ES-I3 (cell line): Measurements from ENCODE around the gene MYLK4.

Source experiments
- H3K36me3 ChIP-seq: 2 replicates; pipeline ENCODE4 v1.6.1; 2013; ENCODE audit warnings: mild to moderate bottlenecking, low read length, control low read depth, moderate library complexity; ENCODE audit not compliant: insufficient read depth
- H3K4me1 ChIP-seq: 2 replicates; pipeline ENCODE4 v1.6.1; 2013; ENCODE audit warnings: mild to moderate bottlenecking, control low read depth, low read length; ENCODE audit not compliant: insufficient read depth
- H3K9ac ChIP-seq: 2 replicates; pipeline ENCODE4 v1.6.1; 2013; ENCODE audit warnings: low read depth, mild to moderate bottlenecking, low read length, moderate library complexity
- H3K9me3 ChIP-seq: 2 replicates; pipeline ENCODE4 v1.6.1; 2013; ENCODE audit warnings: mild to moderate bottlenecking, low read length, moderate library complexity; ENCODE audit not compliant: control insufficient read depth, insufficient read depth

MYLK4 gene

DNA sequence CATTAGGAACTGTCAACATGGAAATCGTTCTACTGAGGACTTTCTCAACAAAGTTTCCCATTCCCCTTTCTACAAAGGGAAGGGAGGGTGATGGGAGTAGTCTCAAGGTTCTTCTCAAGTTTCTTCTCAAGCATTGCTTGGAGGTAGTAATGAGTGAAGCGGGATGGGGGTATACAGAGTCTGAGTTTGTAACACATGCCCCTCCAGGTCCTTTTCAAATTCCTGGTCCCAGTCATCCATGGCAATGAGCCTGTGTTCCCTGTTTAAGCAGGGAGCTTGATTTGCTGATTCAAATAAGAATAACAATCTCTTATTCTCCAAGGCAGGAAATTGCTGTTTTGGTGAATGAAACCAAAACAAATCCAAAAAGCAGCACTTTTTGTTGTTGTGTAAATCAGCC, 45.5 kb downstream of the MYLK4 start:
- peaks cover 4% of the 10 kb centered on the region for H3K9me3 ChIP-seq
- no peaks in the 10 kb centered on the region for H3K36me3 ChIP-seq
- H3K4me1 ChIP-seq, result peaks cover 16% of the 10 kb centered on the region; the same call in 1 of the 2 replicates
- no peak overlapping the region for H3K9ac ChIP-seq

GRCh38 chr6:2697291-2697690, 53.4 kb downstream of the MYLK4 start:
- H3K9ac ChIP-seq, result no peak overlapping the region
- H3K4me1 ChIP-seq, result no peaks in the 10 kb centered on the region
- H3K36me3 ChIP-seq, result no peaks in the 10 kb centered on the region
- no peaks in the 10 kb centered on the region for H3K9me3 ChIP-seq

DNA sequence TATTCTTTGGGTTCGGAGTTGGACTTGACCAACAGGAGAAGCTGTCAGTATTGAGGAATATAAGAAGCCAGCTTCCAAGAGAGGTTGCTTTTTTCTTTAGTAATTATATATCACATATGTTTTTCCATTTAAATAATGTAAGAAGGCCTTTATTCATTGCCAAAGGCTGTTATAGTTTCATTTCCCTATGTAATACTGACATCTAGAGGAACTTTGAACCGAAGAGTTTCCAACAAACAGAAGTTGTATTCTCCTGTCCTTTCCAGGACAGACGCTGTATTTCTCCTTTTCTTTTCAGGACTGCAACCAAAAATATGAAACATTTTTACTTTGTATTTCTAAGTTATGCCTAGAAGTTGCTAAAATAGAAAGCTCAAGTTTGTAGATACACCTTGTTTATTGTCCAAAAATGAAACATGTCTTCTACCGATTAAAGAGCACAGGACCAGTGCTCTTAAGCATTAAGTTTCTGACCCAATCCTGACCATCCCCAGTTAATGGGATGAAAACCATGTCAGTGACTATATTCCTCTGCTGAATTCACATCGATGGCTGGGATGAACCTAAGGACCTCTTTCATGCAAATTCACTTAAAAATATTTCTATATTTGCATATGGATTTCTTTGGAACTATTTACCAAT, 55.1 kb downstream of the MYLK4 start:
- Histone ChIP-seq H3K9me3 (no peaks in the 10 kb centered on the region), H3K9ac (no peak overlapping the region), H3K36me3 (no peaks in the 10 kb centered on the region), H3K4me1 (no peaks in the 10 kb centered on the region)

GRCh38 chr6:2693231-2693630, 57.5 kb downstream of the MYLK4 start:
- Histone ChIP-seq H3K9me3 (no peaks in the 10 kb centered on the region), H3K36me3 (no peaks in the 10 kb centered on the region), H3K4me1 (no peaks in the 10 kb centered on the region), H3K9ac (no peak overlapping the region)

DNA sequence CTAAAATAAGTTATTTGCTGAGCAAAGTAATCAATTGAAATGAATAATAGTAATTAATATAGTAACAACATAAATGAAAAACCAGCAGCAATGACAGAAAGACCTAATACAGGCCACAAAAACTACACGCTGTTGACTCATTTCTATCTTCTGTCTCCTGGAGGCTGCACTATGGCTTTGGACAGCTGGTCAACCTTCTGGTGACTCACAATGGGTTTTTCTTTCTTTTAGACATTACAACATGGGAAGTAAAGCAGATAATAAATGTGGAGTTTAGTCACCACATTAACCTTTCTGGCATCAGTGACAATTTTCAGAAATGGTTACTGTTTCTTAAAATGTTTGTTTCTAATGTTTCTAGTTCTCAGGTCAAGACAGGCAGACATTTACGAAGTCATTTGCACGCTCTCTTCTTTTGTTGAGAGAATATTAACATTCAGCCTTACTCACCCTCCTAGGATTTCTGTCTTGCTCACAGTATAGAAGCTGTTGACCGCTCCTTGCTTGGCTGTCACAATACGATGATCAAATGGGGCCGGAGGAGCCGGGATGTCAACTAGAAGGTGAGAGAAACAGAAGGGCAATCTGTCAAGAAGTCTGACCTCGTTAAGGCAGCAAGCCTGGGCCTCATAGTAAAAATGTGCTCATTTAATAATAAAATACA, 62.2 kb downstream of the MYLK4 start:
- no peak overlapping the region for H3K9ac ChIP-seq
- no peaks in the 10 kb centered on the region for H3K4me1 ChIP-seq
- no peaks in the 10 kb centered on the region for H3K9me3 ChIP-seq
- H3K36me3 ChIP-seq, result no peaks in the 10 kb centered on the region

- Histone ChIP-seq H3K9ac (no peak overlapping the region), H3K36me3 (no peaks in the 10 kb centered on the region), H3K4me1 (no peaks in the 10 kb centered on the region), H3K9me3 (no peaks in the 10 kb centered on the region)
Observed at GRCh38 chr6:2687456-2687855, 63.3 kb downstream of the MYLK4 start.

- Histone ChIP-seq H3K36me3 (no peaks in the 10 kb centered on the region), H3K9me3 (no peaks in the 10 kb centered on the region), H3K9ac (no peak overlapping the region), H3K4me1 (no peaks in the 10 kb centered on the region)
Observed at GRCh38 chr6:2686515-2686914, 64.2 kb downstream of the MYLK4 start.

- H3K4me1 ChIP-seq, result no peaks in the 10 kb centered on the region
- H3K9me3 ChIP-seq, result no peaks in the 10 kb centered on the region
- no peak overlapping the region for H3K9ac ChIP-seq
- H3K36me3 ChIP-seq, result no peaks in the 10 kb centered on the region
Observed at GRCh38 chr6:2684766-2685754, 65.7 kb downstream of the MYLK4 start.

GRCh38 chr6:2684103-2684749, 66.5 kb downstream of the MYLK4 start:
- H3K9ac ChIP-seq, result no peak overlapping the region
- no peaks in the 10 kb centered on the region for H3K4me1 ChIP-seq
- no peaks in the 10 kb centered on the region for H3K9me3 ChIP-seq
- H3K36me3 ChIP-seq, result no peaks in the 10 kb centered on the region

GRCh38 chr6:2680264-2680922, 70.3 kb downstream of the MYLK4 start:
- Histone ChIP-seq H3K36me3 (no peaks in the 10 kb centered on the region), H3K4me1 (no peaks in the 10 kb centered on the region)

DNA sequence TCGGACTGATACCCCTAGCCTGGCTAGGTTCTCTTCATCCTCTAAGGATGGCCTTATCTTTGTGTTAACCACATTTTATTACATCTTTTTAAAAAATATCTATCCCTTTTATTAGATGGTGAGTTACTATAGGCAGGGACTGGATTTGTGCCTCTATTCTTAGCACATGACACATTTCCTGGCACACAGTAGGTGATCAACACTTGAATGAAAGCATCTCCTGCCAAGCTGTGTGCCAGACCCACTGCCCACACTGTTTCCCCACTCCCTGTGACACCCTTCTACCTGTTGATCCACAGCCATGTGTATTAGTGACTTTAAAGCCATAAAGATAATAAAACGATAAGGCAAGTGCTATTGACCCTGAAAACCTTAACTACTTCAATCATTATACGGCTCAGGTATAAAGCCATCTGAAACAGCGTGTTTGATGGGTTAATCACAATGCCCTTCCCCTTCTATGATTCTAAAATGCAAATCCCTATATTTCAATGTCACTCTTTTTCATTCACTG, 73.6 kb downstream of the MYLK4 start:
- Histone ChIP-seq H3K36me3 (no peaks in the 10 kb centered on the region), H3K9ac (no peak overlapping the region), H3K9me3 (no peaks in the 10 kb centered on the region), H3K4me1 (no peaks in the 10 kb centered on the region)

More at GRCh38 chr6:2680264-2680922, 70.3 kb downstream of the MYLK4 start:
- Histone ChIP-seq H3K9me3 (no peaks in the 10 kb centered on the region), H3K9ac (no peak overlapping the region; the same call in 1 of the 2 replicates)

GRCh38 chr6:2676048-2676447, 74.7 kb downstream of the MYLK4 start:
- no peaks in the 10 kb centered on the region for H3K4me1 ChIP-seq
- no peaks in the 10 kb centered on the region for H3K9me3 ChIP-seq
- H3K36me3 ChIP-seq, result no peaks in the 10 kb centered on the region
- H3K9ac ChIP-seq, result no peak overlapping the region

GRCh38 chr6:2674857-2675256, 75.9 kb downstream of the MYLK4 start:
- H3K9me3 ChIP-seq, result no peaks in the 10 kb centered on the region
- no peaks in the 10 kb centered on the region for H3K36me3 ChIP-seq
- no peaks in the 10 kb centered on the region for H3K4me1 ChIP-seq
- no peak overlapping the region for H3K9ac ChIP-seq
